ENCODE measurements around the gene TNPO3. TPM values are rescaled to one million over a fixed set of nuclear protein-coding genes. Genes with fewer than 3 reads are reported as not detected.
A peak's percentile ranks its signal among the peaks of the same experiment; 100 is the strongest.

Gene TNPO3
- total and polyA plus RNA-seq, 2 of the 4 experiments (the other 2 are of a cell fraction): 24.2 to 77.2 TPM

- Histone ChIP-seq H2AK9ac (replicated peaks; ENCODE audit: low read depth, low read length, poor library complexity) (no peak overlapping the region), H2AK5ac (ENCODE audit: low read depth, low read length) (no peak overlapping the region), H3K4me3 (ENCODE audit: insufficient read depth, low read depth, low read length) (no peak overlapping the region), H3K9me3 (ENCODE audit: control insufficient read depth, insufficient read depth, low read length) (no peaks in the 10 kb centered on the region), H3K4me2 (ENCODE audit: low read depth, low read length) (no peak overlapping the region), H4K5ac (ENCODE audit: low read depth, low read length) (no peak overlapping the region), H3K9ac (ENCODE audit: low read depth, low read length) (no peak overlapping the region), H3K9me1 (ENCODE audit: insufficient read depth, low read length) (peaks cover 6% of the 10 kb centered on the region), H3K4ac (ENCODE audit: low read depth, low read length) (no peak overlapping the region), H3K23ac (ENCODE audit: low read depth, low read length) (peak overlapping the region; percentile 19; the same call in 1 of the 2 replicates), H4K91ac (ENCODE audit: insufficient read depth, low read depth, low read length) (no peak overlapping the region), H2BK120ac (ENCODE audit: low read depth, low read length) (no peak overlapping the region), H3K18ac (ENCODE audit: low read depth, low read length) (no peak overlapping the region), H3K4me1 (ENCODE audit: control insufficient read depth, insufficient read depth, low read length) (peaks cover 4% of the 10 kb centered on the region; the same call in 1 of the 2 replicates), H2AFZ (replicated peaks; ENCODE audit: low read length, poor library complexity) (no peak overlapping the region), H3K27me3 (ENCODE audit: control insufficient read depth, insufficient read depth, low read length) (no peaks in the 10 kb centered on the region), H3K27ac (ENCODE audit: insufficient read depth, low read length) (no peak overlapping the region), H4K20me1 (ENCODE audit: insufficient read depth, low read length) (peaks cover 67% of the 10 kb centered on the region), H4K8ac (ENCODE audit: low read depth in 2 of 2, low read length in 2 of 2) (no peak overlapping the region), H3K79me1 (ENCODE audit: low read depth in 1 of 2, low read length in 2 of 2) (peaks cover 28 to 62% of the 10 kb centered on the region in 2 experiments), H2BK15ac (ENCODE audit: low read depth, low read length) (no peak overlapping the region), H3K56ac (ENCODE audit: extremely low read depth, insufficient read depth, low read length) (no peak overlapping the region), H3K14ac (replicated peaks; ENCODE audit: low read depth, low read length) (no peak overlapping the region), H3K36me3 (ENCODE audit: control insufficient read depth, insufficient read depth, low read length) (peaks cover 2% of the 10 kb centered on the region; the same call in 1 of the 2 replicates), H2BK20ac (ENCODE audit: low read depth, low read length) (no peak overlapping the region), H2BK5ac (ENCODE audit: low read depth, low read length, poor library complexity, severe bottlenecking) (no peak overlapping the region)
- no TSS peak for BruUV-seq (replicated peaks)
- in situ Hi-C loops (cut with MboI; ENCODE audit: low sequenced_read_pairs): no loop called here
- intact Hi-C loops (cut with micrococcal nuclease): no loop called here
- ChIA-PET POLR2A (ENCODE audit: unreplicated experiment) (no interaction called here), CTCF (interaction anchor here (0.6 kb wide), 1 partner anchor 44 kb away, joined by 3 read pairs; no protein-coding TSS in a partner anchor)
- no peak for TF ChIP-seq MAFK (IDR thresholded peaks at IDR 0.05; ENCODE audit: low read depth, low read length)
- no peak for TF ChIP-seq CHD1 (IDR thresholded peaks at IDR 0.05; ENCODE audit: low read depth, low read length)
- TF ChIP-seq MAZ (IDR thresholded peaks at IDR 0.05; ENCODE audit: borderline replicate concordance, low read depth, low read length): no peak
- ATAC-seq (ENCODE audit: low read depth) (no peak), DNase-seq (no peak)
- WGBS, 2 experiments (ENCODE audit: extremely low coverage in 2 of 2, insufficient read length in 1 of 2): no CpG with 5 or more reads among the region's 4 CpGs
- dilution Hi-C loops (cut with HindIII; ENCODE audit: low sequenced_read_pairs, unreplicated experiment): no loop called here
Observed at GRCh38 chr7:129045682-129046081, 9.2 kb downstream of the TNPO3 start.
